A549 (cell line): ENCODE measurements around the gene WRAP53.

Experiments
- HMGXB4 ChIP-seq: fragments of 250-450 bp; sonication (Bioruptor Pico); IDR thresholded peaks from 2 replicates; pipeline ENCODE4 v1.5.0; 2021; ENCODE audit warnings: mild to moderate bottlenecking, moderate library complexity, borderline replicate concordance
- MYC ChIP-seq: IDR thresholded peaks from 2 replicates; pipeline ENCODE4 v1.6.1; 2012; ENCODE audit warnings: mild to moderate bottlenecking, inconsistent platforms, low read length, improper control_type of control experiment, borderline replicate concordance
- POLR2A ChIP-seq: IDR thresholded peaks from 2 replicates; pipeline ENCODE4 v1.6.1; 2012; ENCODE audit warnings: mild to moderate bottlenecking, low read length
- POLR2AphosphoS2 ChIP-seq: conservative IDR thresholded peaks from 2 replicates; pipeline ENCODE4 v1.6.1; 2012; ENCODE audit warnings: low read length, improper control_type of control experiment, inconsistent platforms

DNA sequence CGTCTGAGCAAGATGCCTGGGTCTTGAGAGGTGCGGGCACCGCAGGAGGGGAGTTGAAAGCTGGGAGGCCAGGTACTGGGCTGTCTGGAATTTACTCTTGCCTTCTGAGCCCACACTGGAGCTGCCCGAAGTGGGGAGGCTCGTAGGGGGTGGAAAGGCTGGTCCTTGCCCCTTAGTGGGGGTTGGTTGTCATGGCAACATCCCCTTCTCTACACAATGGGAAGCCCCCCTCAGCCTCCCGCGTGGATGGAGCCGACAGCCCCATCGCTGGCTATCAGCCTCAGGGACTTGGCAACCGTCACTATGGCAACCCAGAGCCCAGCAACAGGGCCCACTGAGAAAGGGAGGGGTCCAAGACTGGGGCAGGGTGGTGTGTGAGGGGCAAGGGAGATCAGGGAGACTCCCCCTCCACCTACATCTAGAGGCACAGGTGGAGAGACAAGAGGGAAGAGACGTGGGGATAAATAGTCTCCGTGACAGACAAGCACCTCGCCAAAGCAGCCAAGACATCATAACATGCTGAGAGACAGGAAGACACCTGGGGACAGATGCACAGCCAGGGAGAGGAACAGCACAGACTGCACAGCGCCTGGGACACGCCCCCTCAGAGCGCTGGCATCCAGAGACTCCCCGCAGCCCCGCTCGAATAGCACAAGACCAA, 24.0 kb downstream of the WRAP53 start:
- TF ChIP-seq POLR2A (no peak), POLR2AphosphoS2 (no peak), MYC (no peak), HMGXB4 (no peak)
